NK-92 treated with Interleukin-12 subunit alpha and Interleukin-12 subunit beta, amount 100 ng/mL, for 24 hours (cell line): ENCODE data around the gene ORC6.
A peak's percentile ranks its signal among the peaks of the same experiment; 100 is the strongest.
"Not testable (repeated sequence)": the region's sequence is repeated elsewhere in the genome, so short reads cannot be mapped to it uniquely, and the experiment has no call there.

ENCODE experiments used
- DNase-seq: peaks from one replicate; lab custom pipeline; 2025; lab: John Stamatoyannopoulos, UW

ORC6 gene

GRCh38 chr16:46689365-46690280 lies at the start of gene ORC6:
TSS of gene ORC6 (plus strand) at chr16:46689659. CDS start at chr16:46689706, 47 bp downstream.
- peak; percentile 95 for DNase-seq

- no peak for DNase-seq
Measured at GRCh38 chr16:46648656-46649055, 40.8 kb upstream of the ORC6 start.

GRCh38 chr16:46649588-46650253 lies 39.7 kb upstream of the ORC6 start:
- no peak for DNase-seq

GRCh38 chr16:46650254-46650623 lies 39.2 kb upstream of the ORC6 start:
- no peak for DNase-seq

- no peak for DNase-seq
Measured at GRCh38 chr16:46651305-46651704, 38.2 kb upstream of the ORC6 start.

- DNase-seq, result no peak
Measured at GRCh38 chr16:46658925-46659324, 30.5 kb upstream of the ORC6 start.

GRCh38 chr16:46662123-46662522 lies 27.3 kb upstream of the ORC6 start:
- DNase-seq, result no peak

GRCh38 chr16:46673320-46674013 lies 16.0 kb upstream of the ORC6 start:
- no peak for DNase-seq

- not testable (repeated sequence) for DNase-seq
Measured at GRCh38 chr16:46677943-46678342, 11.5 kb upstream of the ORC6 start.

GRCh38 chr16:46681867-46682266 lies 7.6 kb upstream of the ORC6 start:
- DNase-seq, result not testable (repeated sequence)

GRCh38 chr16:46686815-46687473 lies 2.5 kb upstream of the ORC6 start:
- DNase-seq, result no peak

- no peak for DNase-seq
Measured at GRCh38 chr16:46687486-46687885, 2.0 kb upstream of the ORC6 start.

GRCh38 chr16:46688101-46688653 lies 1.3 kb upstream of the ORC6 start:
- DNase-seq, result no peak

- DNase-seq, result peak; percentile 96
Measured at GRCh38 chr16:46688654-46689364, 650 bp upstream of the ORC6 start, which contains the start of gene VPS35. TSS of gene VPS35 (minus strand) at chr16:46689178. CDS start at chr16:46689133, 45 bp downstream.

- no peak for DNase-seq
Measured at GRCh38 chr16:46690281-46691178, 1.1 kb downstream of the ORC6 start.

- no peak for DNase-seq
Measured at GRCh38 chr16:46691726-46692125, 2.3 kb downstream of the ORC6 start.

GRCh38 chr16:46693598-46693997 lies 4.1 kb downstream of the ORC6 start:
- no peak for DNase-seq

GRCh38 chr16:46695937-46696336 lies 6.5 kb downstream of the ORC6 start:
- DNase-seq, result no peak

- DNase-seq, result no peak
Measured at GRCh38 chr16:46696957-46697356, 7.5 kb downstream of the ORC6 start.

GRCh38 chr16:46700048-46700447 lies 10.6 kb downstream of the ORC6 start:
- no peak for DNase-seq
